ENCODE measurements around the gene SPATA13.

The SPATA13 gene

DNA sequence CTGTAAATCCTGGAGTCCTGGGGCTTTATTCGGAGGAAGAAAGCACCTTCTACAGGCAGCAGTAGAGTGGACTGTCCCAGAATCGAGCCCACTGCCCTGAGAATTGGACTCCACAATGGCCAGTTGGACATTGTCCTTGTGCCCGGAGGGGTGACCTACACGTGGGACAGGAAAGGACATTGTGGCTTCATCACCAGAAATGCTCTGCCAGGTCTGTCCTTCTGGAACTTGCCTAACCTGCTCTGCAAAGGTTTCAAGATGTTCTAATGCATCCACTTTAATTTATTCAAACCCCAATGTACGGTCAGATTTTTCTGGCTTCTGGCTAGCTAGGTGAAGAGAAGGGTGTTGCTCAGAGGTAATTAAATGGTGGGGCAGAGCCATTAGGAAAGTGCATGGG is 32.4 kb upstream of the SPATA13 start:
- DNase-seq (ENCODE audit: low read depth) = no peak
- no peak overlapping the region for H3K4me3 ChIP-seq (ENCODE audit: low read length)
- H3K9me3 ChIP-seq (ENCODE audit: control insufficient read depth, low read length) = peaks cover 16% of the 10 kb centered on the region

GRCh38 chr13:24128962-24129361 is 31.6 kb upstream of the SPATA13 start:
- Histone ChIP-seq H3K9me3 (ENCODE audit: control insufficient read depth, low read length) (peaks cover 16% of the 10 kb centered on the region), H3K9ac (ENCODE audit: low read length) (no peak overlapping the region), H3K4me3 (ENCODE audit: low read length) (no peak overlapping the region), H3K4me1 (ENCODE audit: control insufficient read depth, insufficient read depth, low read length) (peaks cover 4% of the 10 kb centered on the region), H3K27me3 (replicated peaks; ENCODE audit: control insufficient read depth, insufficient read depth, low read length) (peaks cover 11% of the 10 kb centered on the region), H3K36me3 (ENCODE audit: control insufficient read depth, insufficient read depth, low read length, severe bottlenecking) (no peaks in the 10 kb centered on the region)
- no peak for DNase-seq (ENCODE audit: low read depth)

More for the DNA sequence above, 32.4 kb upstream of the SPATA13 start:
- Histone ChIP-seq H3K27me3 (replicated peaks; ENCODE audit: control insufficient read depth, insufficient read depth, low read length) (peaks cover 13% of the 10 kb centered on the region), H3K36me3 (ENCODE audit: control insufficient read depth, insufficient read depth, low read length, severe bottlenecking) (no peaks in the 10 kb centered on the region), H3K9ac (ENCODE audit: low read length) (no peak overlapping the region), H3K4me1 (ENCODE audit: control insufficient read depth, insufficient read depth, low read length) (peaks cover 4% of the 10 kb centered on the region)

GRCh38 chr13:24129914-24130774 is 30.4 kb upstream of the SPATA13 start:
- Histone ChIP-seq H3K9ac (ENCODE audit: low read length) (no peak overlapping the region), H3K9me3 (ENCODE audit: control insufficient read depth, low read length) (peaks cover 16% of the 10 kb centered on the region), H3K27me3 (replicated peaks; ENCODE audit: control insufficient read depth, insufficient read depth, low read length) (peaks cover 10% of the 10 kb centered on the region), H3K36me3 (ENCODE audit: control insufficient read depth, insufficient read depth, low read length, severe bottlenecking) (no peaks in the 10 kb centered on the region), H3K4me3 (ENCODE audit: low read length) (no peak overlapping the region), H3K4me1 (ENCODE audit: control insufficient read depth, insufficient read depth, low read length) (peaks cover 4% of the 10 kb centered on the region)
- no peak for DNase-seq (ENCODE audit: low read depth)

- Histone ChIP-seq H3K27me3 (replicated peaks; ENCODE audit: control insufficient read depth, insufficient read depth, low read length) (peaks cover 7% of the 10 kb centered on the region), H3K36me3 (ENCODE audit: control insufficient read depth, insufficient read depth, low read length, severe bottlenecking) (no peaks in the 10 kb centered on the region), H3K4me3 (ENCODE audit: low read length) (no peak overlapping the region), H3K4me1 (ENCODE audit: control insufficient read depth, insufficient read depth, low read length) (peaks cover 4% of the 10 kb centered on the region), H3K9ac (ENCODE audit: low read length) (no peak overlapping the region), H3K9me3 (ENCODE audit: control insufficient read depth, low read length) (peaks cover 12% of the 10 kb centered on the region)
- DNase-seq (ENCODE audit: low read depth) = no peak
Measured at GRCh38 chr13:24131749-24132148, 28.8 kb upstream of the SPATA13 start.

DNA sequence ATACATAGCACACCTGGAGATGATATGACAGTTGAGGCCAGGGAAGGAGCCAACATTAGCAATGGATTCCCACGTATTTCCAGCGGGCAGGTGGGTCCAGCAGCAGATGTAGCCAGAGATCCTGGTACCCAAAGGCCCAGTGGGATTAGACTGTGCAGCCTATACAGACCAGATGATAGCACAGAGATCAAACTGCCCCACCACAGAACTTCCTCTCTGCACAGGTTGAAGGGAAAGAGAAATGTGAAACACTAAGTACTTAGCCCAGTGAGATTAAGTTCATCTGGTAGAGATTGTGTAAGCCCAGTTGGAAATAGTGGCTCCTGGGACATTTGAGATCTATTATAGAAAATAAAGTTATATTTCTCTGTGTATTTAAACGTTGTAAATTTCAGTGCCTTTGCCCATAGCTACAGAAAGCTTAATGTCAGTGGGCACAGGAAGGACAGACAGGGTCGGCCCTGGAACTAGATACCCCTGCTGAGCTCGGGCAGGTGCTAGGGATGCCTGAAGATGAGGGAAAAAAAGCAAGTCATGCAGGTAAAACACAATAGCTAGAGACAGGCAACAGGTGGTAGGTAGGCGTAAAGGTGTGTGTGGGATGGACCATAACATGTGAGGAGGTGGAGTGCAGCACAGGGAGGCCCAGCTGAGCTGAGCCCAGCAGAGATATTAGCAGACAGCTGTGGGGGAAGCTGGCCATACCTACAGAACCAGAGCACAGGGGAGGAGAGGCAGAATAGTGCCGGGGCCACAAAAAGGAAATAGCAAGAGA is 27.3 kb upstream of the SPATA13 start:
- no peak overlapping the region for H3K9ac ChIP-seq (ENCODE audit: low read length)
- no peaks in the 10 kb centered on the region for H3K36me3 ChIP-seq (ENCODE audit: control insufficient read depth, insufficient read depth, low read length, severe bottlenecking)
- peaks cover 7% of the 10 kb centered on the region for H3K27me3 ChIP-seq (replicated peaks; ENCODE audit: control insufficient read depth, insufficient read depth, low read length)
- no peak overlapping the region for H3K4me3 ChIP-seq (ENCODE audit: low read length)
- peaks cover 4% of the 10 kb centered on the region for H3K4me1 ChIP-seq (ENCODE audit: control insufficient read depth, insufficient read depth, low read length)
- peaks cover 12% of the 10 kb centered on the region for H3K9me3 ChIP-seq (ENCODE audit: control insufficient read depth, low read length)
- no peak for DNase-seq (ENCODE audit: low read depth)

GRCh38 chr13:24134231-24134630 is 26.3 kb upstream of the SPATA13 start:
- DNase-seq (ENCODE audit: low read depth) = no peak
- Histone ChIP-seq H3K9me3 (ENCODE audit: control insufficient read depth, low read length) (peaks cover 12% of the 10 kb centered on the region), H3K9ac (ENCODE audit: low read length) (no peak overlapping the region), H3K4me1 (ENCODE audit: control insufficient read depth, insufficient read depth, low read length) (peaks cover 4% of the 10 kb centered on the region), H3K36me3 (ENCODE audit: control insufficient read depth, insufficient read depth, low read length, severe bottlenecking) (no peaks in the 10 kb centered on the region), H3K27me3 (replicated peaks; ENCODE audit: control insufficient read depth, insufficient read depth, low read length) (peaks cover 7% of the 10 kb centered on the region), H3K4me3 (ENCODE audit: low read length) (no peak overlapping the region)

- peaks cover 12% of the 10 kb centered on the region for H3K9me3 ChIP-seq (ENCODE audit: control insufficient read depth, low read length)
- H3K4me1 ChIP-seq (ENCODE audit: control insufficient read depth, insufficient read depth, low read length) = peaks cover 4% of the 10 kb centered on the region
- DNase-seq (ENCODE audit: low read depth) = no peak
- H3K36me3 ChIP-seq (ENCODE audit: control insufficient read depth, insufficient read depth, low read length, severe bottlenecking) = no peaks in the 10 kb centered on the region
- H3K9ac ChIP-seq (ENCODE audit: low read length) = no peak overlapping the region
- no peak overlapping the region for H3K4me3 ChIP-seq (ENCODE audit: low read length)
- H3K27me3 ChIP-seq (replicated peaks; ENCODE audit: control insufficient read depth, insufficient read depth, low read length) = peaks cover 7% of the 10 kb centered on the region
Measured at GRCh38 chr13:24134757-24135156, 25.8 kb upstream of the SPATA13 start.

GRCh38 chr13:24135674-24136300 is 24.7 kb upstream of the SPATA13 start:
- Histone ChIP-seq H3K9ac (ENCODE audit: low read length) (no peak overlapping the region), H3K27me3 (replicated peaks; ENCODE audit: control insufficient read depth, insufficient read depth, low read length) (peaks cover under 1% of the 10 kb centered on the region), H3K4me3 (ENCODE audit: low read length) (no peak overlapping the region), H3K4me1 (ENCODE audit: control insufficient read depth, insufficient read depth, low read length) (no peaks in the 10 kb centered on the region), H3K36me3 (ENCODE audit: control insufficient read depth, insufficient read depth, low read length, severe bottlenecking) (no peaks in the 10 kb centered on the region), H3K9me3 (ENCODE audit: control insufficient read depth, low read length) (peaks cover 12% of the 10 kb centered on the region)
- peak; percentile 11 for DNase-seq (ENCODE audit: low read depth)

DNA sequence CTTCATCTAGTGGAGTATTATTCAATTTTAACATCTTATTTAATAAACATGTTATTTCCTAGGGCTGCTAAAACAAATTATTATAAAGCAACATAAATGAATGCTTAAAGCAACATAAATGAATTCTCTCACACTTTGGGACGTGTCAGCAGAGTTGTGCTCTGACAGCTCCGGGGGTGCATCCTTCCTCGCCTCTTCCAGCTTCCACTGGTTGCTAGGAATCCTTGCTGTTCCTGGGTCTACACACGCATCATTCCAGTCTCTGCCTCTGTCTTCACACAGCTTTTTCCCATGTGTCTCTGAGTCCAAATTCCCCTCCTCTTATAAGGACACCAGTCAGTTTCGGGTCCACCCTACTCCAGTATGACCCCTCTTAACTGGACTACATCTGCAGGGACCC is 21.6 kb upstream of the SPATA13 start:
- Histone ChIP-seq H3K4me3 (ENCODE audit: low read length) (no peak overlapping the region), H3K4me1 (ENCODE audit: control insufficient read depth, insufficient read depth, low read length) (no peaks in the 10 kb centered on the region)

GRCh38 chr13:24141333-24141910 is 19.1 kb upstream of the SPATA13 start:
- Histone ChIP-seq H3K4me1 (ENCODE audit: control insufficient read depth, insufficient read depth, low read length) (no peaks in the 10 kb centered on the region), H3K9ac (ENCODE audit: low read length) (no peak overlapping the region), H3K36me3 (ENCODE audit: control insufficient read depth, insufficient read depth, low read length, severe bottlenecking) (no peaks in the 10 kb centered on the region), H3K27me3 (replicated peaks; ENCODE audit: control insufficient read depth, insufficient read depth, low read length) (no peaks in the 10 kb centered on the region), H3K9me3 (ENCODE audit: control insufficient read depth, low read length) (no peaks in the 10 kb centered on the region), H3K4me3 (ENCODE audit: low read length) (no peak overlapping the region)
- no peak for DNase-seq (ENCODE audit: low read depth)

More for the DNA sequence above, 21.6 kb upstream of the SPATA13 start:
- DNase-seq (ENCODE audit: low read depth) = no peak
- Histone ChIP-seq H3K9ac (ENCODE audit: low read length) (no peak overlapping the region), H3K9me3 (ENCODE audit: control insufficient read depth, low read length) (no peaks in the 10 kb centered on the region), H3K36me3 (ENCODE audit: control insufficient read depth, insufficient read depth, low read length, severe bottlenecking) (no peaks in the 10 kb centered on the region), H3K27me3 (replicated peaks; ENCODE audit: control insufficient read depth, insufficient read depth, low read length) (no peaks in the 10 kb centered on the region)

DNA sequence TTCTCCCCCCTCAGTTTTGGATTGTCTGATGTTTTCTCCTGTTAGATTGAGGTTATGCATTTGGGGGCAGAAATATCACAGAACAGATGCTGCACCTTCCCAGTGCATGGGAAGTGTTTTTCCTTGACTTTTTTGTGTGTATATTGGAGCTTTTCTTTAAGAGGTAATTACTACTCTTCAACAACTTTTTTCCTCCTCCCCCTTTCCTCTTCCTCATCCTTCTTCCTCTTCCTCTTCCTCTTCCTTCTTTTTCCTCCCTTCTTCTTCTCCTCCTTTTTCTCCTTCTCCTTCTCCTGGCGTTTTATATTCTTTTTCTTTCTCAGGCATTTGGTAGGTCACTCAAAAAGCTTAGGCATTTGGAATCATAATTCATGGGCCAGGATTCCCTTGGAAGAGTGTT is 18.1 kb upstream of the SPATA13 start:
- Histone ChIP-seq H3K9me3 (ENCODE audit: control insufficient read depth, low read length) (no peaks in the 10 kb centered on the region), H3K4me3 (ENCODE audit: low read length) (no peak overlapping the region), H3K36me3 (ENCODE audit: control insufficient read depth, insufficient read depth, low read length, severe bottlenecking) (no peaks in the 10 kb centered on the region), H3K9ac (ENCODE audit: low read length) (no peak overlapping the region), H3K27me3 (replicated peaks; ENCODE audit: control insufficient read depth, insufficient read depth, low read length) (no peaks in the 10 kb centered on the region), H3K4me1 (ENCODE audit: control insufficient read depth, insufficient read depth, low read length) (no peaks in the 10 kb centered on the region)
- DNase-seq (ENCODE audit: low read depth) = no peak
